ENCODE measurements around the gene ARID3A.
A peak's percentile ranks its signal among the peaks of the same experiment; 100 is the strongest.

ARID3A gene

GRCh38 chr19:912181-913079 is 13.4 kb upstream of the ARID3A start:
- no peak for DNase-seq (ENCODE audit: low spot score)

- peak; percentile 66 for DNase-seq (ENCODE audit: low spot score)
Measured at GRCh38 chr19:913080-913748, 12.6 kb upstream of the ARID3A start, which contains the start of gene R3HDM4. R3HDM4 (minus strand) TSS chr19:913219; CDS start chr19:913157, 62 bp downstream.

- DNase-seq (ENCODE audit: low spot score), result no peak
Measured at GRCh38 chr19:916645-917322, 9.1 kb upstream of the ARID3A start.

GRCh38 chr19:917323-918151 is 8.3 kb upstream of the ARID3A start, which contains the start of gene KISS1R:
KISS1R (plus strand) TSS chr19:917333; CDS start chr19:917503, 170 bp downstream.
- DNase-seq (ENCODE audit: low spot score), result no peak

GRCh38 chr19:918152-918437 is 7.7 kb upstream of the ARID3A start:
- no peak for DNase-seq (ENCODE audit: low spot score)

GRCh38 chr19:918481-919198 is 7.2 kb upstream of the ARID3A start:
- no peak for DNase-seq (ENCODE audit: low spot score)

- no peak for DNase-seq (ENCODE audit: low spot score)
Measured at GRCh38 chr19:919199-920050, 6.4 kb upstream of the ARID3A start.

GRCh38 chr19:920051-920864 is 5.6 kb upstream of the ARID3A start:
- DNase-seq (ENCODE audit: low spot score), result no peak

GRCh38 chr19:924553-925086 is 1.2 kb upstream of the ARID3A start:
- no peak for DNase-seq (ENCODE audit: low spot score)

GRCh38 chr19:925087-925525 is 729 bp upstream of the ARID3A start:
- peak; percentile 63 for DNase-seq (ENCODE audit: low spot score)

- no peak for DNase-seq (ENCODE audit: low spot score)
Measured at GRCh38 chr19:926323-926588, 421 bp downstream of the ARID3A start.

- no peak for DNase-seq (ENCODE audit: low spot score)
Measured at GRCh38 chr19:926589-927350, 935 bp downstream of the ARID3A start.

GRCh38 chr19:927351-927779 is 1.5 kb downstream of the ARID3A start:
- DNase-seq (ENCODE audit: low spot score), result no peak

GRCh38 chr19:927780-928401 is 2.1 kb downstream of the ARID3A start:
- no peak for DNase-seq (ENCODE audit: low spot score)

- DNase-seq (ENCODE audit: low spot score), result no peak
Measured at GRCh38 chr19:928471-929202, 2.8 kb downstream of the ARID3A start.

GRCh38 chr19:929203-929890 is 3.5 kb downstream of the ARID3A start:
- no peak for DNase-seq (ENCODE audit: low spot score)

GRCh38 chr19:929891-930258 is 4.0 kb downstream of the ARID3A start:
- no peak for DNase-seq (ENCODE audit: low spot score)
